HEK293T (cell line): ENCODE measurements around the gene GPATCH3.

ENCODE experiments used
- ARNT ChIP-seq: fragments of 450-650 bp; IDR thresholded peaks from 2 replicates; pipeline ENCODE4 v1.6.1; 2017; ENCODE audit warnings: mild to moderate bottlenecking
- BHLHE40 ChIP-seq: fragments of 450-650 bp; IDR thresholded peaks from 2 replicates; pipeline ENCODE4 v1.6.1; 2016; ENCODE audit warnings: mild to moderate bottlenecking, moderate library complexity, borderline replicate concordance
- CTBP1 ChIP-seq: fragments of 450-650 bp; IDR thresholded peaks from 2 replicates; pipeline ENCODE4 v1.6.1; 2016; ENCODE audit warnings: borderline replicate concordance
- FOXA1 ChIP-seq: fragments of 450-650 bp; IDR thresholded peaks from 2 replicates; pipeline ENCODE4 v1.6.1; 2016; ENCODE audit warnings: mild to moderate bottlenecking
- FOXK2 ChIP-seq: fragments of 450-650 bp; IDR thresholded peaks from 2 replicates; pipeline ENCODE4 v1.6.1; 2016; ENCODE audit warnings: mild to moderate bottlenecking
- HDGF ChIP-seq: fragments of 450-650 bp; IDR thresholded peaks from 2 replicates; pipeline ENCODE4 v1.6.1; 2017; ENCODE audit warnings: antibody characterized with exemption, borderline replicate concordance
- SP1 ChIP-seq: fragments of 450-650 bp; IDR thresholded peaks from 2 replicates; pipeline ENCODE4 v1.6.1; 2017

- no peak for TF ChIP-seq HDGF
- TF ChIP-seq FOXK2 = no peak
- TF ChIP-seq SP1 = no peak
- no peak for TF ChIP-seq CTBP1
- no peak for TF ChIP-seq BHLHE40
- TF ChIP-seq FOXA1 = no peak
- no peak for TF ChIP-seq ARNT
These were observed 17.4 kb downstream of the GPATCH3 start for GRCh38 chr1:26882696-26883463.
